ENCODE measurements around the gene AACS. TPM values are rescaled to one million over a fixed set of nuclear protein-coding genes. Genes with fewer than 3 reads are reported as not detected.

The AACS gene
- total RNA-seq, 2 donors from 2014 or later: 15.0 to 22.4 TPM

GRCh38 chr12:125143491-125143890 is 78.3 kb downstream of the AACS start:
- no peak for DNase-seq

GRCh38 chr12:125145196-125145595 is 80.0 kb downstream of the AACS start:
- intact Hi-C loops (cut with DNase I): no loop called here
- Histone ChIP-seq H3K4me1 (no peaks in the 10 kb centered on the region), H3K4me3 (no peak overlapping the region), H3K9me3 (no peaks in the 10 kb centered on the region), H3K27me3 (no peaks in the 10 kb centered on the region), H3K27ac (no peak overlapping the region), H3K36me3 (replicated peaks in 1 of 2; ENCODE audit: insufficient read depth in 1 of 2, low read depth in 2 of 2) (no peaks in the 10 kb centered on the region)
- DNase-seq (no peak), ATAC-seq (no peak)
- no peak for TF ChIP-seq CTCF (IDR thresholded peaks at IDR 0.05)
- TF ChIP-seq POLR2A (IDR thresholded peaks at IDR 0.05): no peak
- WGBS, 2 donors: 72 to 82% methylated on average over 6 to 7 of the region's 12 CpGs

More at GRCh38 chr12:125143491-125143890, 78.3 kb downstream of the AACS start:
- no peak for ATAC-seq
- TF ChIP-seq POLR2A (IDR thresholded peaks at IDR 0.05): no peak
- no peak for TF ChIP-seq CTCF (IDR thresholded peaks at IDR 0.05)
- 48% methylated on average over 9 of the region's 9 CpGs; no CpG with 5 or more reads in 1 of the 2 donors for WGBS, 2 donors
- no peaks in the 10 kb centered on the region for H3K9me3 ChIP-seq
- no peaks in the 10 kb centered on the region for H3K27me3 ChIP-seq
- no peaks in the 10 kb centered on the region for H3K4me1 ChIP-seq
- H3K36me3 ChIP-seq (replicated peaks in 1 of 2; ENCODE audit: insufficient read depth in 1 of 2, low read depth in 2 of 2): no peaks in the 10 kb centered on the region
- no peak overlapping the region for H3K4me3 ChIP-seq
- no peak overlapping the region for H3K27ac ChIP-seq
- intact Hi-C loops (cut with DNase I): no loop called here

- Histone ChIP-seq H3K36me3 (replicated peaks in 1 of 2; ENCODE audit: insufficient read depth in 1 of 2, low read depth in 2 of 2) (no peaks in the 10 kb centered on the region), H3K4me1 (no peaks in the 10 kb centered on the region), H3K4me3 (no peak overlapping the region), H3K27me3 (no peaks in the 10 kb centered on the region), H3K9me3 (no peaks in the 10 kb centered on the region), H3K27ac (no peak overlapping the region)
- WGBS, 2 donors: 83 to 89% methylated on average over 6 of the region's 6 CpGs
- DNase-seq (no peak), ATAC-seq (no peak)
- TF ChIP-seq POLR2A (IDR thresholded peaks at IDR 0.05) (no peak), CTCF (IDR thresholded peaks at IDR 0.05) (no peak)
- intact Hi-C loops (cut with DNase I): no loop called here
Observed at GRCh38 chr12:125148316-125148715, 83.1 kb downstream of the AACS start.

- TF ChIP-seq POLR2A (IDR thresholded peaks at IDR 0.05): no peak
- no peak for TF ChIP-seq CTCF (IDR thresholded peaks at IDR 0.05)
- 61% methylated on average over 11 of the region's 11 CpGs for WGBS, 2 donors
- peak; percentile 38 for ATAC-seq
- peak in 3 of 4 donors; percentile 29 to 64 (median 61) for DNase-seq
- no peaks in the 10 kb centered on the region for H3K36me3 ChIP-seq (replicated peaks in 1 of 2; ENCODE audit: insufficient read depth in 1 of 2, low read depth in 2 of 2)
- H3K27me3 ChIP-seq: no peaks in the 10 kb centered on the region
- H3K27ac ChIP-seq: no peak overlapping the region
- H3K4me3 ChIP-seq: no peak overlapping the region
- no peaks in the 10 kb centered on the region for H3K4me1 ChIP-seq
- intact Hi-C loops (cut with DNase I): no loop called here
- no peaks in the 10 kb centered on the region for H3K9me3 ChIP-seq
Observed at GRCh38 chr12:125149160-125150108, 84.2 kb downstream of the AACS start.

All from body of pancreas (tissue), 4 donors.